Right atrium auricular region (tissue), 2 donors: ENCODE measurements around the gene ULK1. TPM values are rescaled to one million over a fixed set of nuclear protein-coding genes. Genes with fewer than 3 reads are reported as not detected.

Experiments
- DNase-seq: peaks from one replicate; pipeline ENCODE4 v3.0.0-alpha.2; 2019; ENCODE audit warnings: low spot score
- H3K27ac ChIP-seq, 2 donors: fragments of 200-600 bp; sonication (generic); 1 replicate in 1 of 2; 2 replicates in 1 of 2; pipeline ENCODE4 v1.5.1; 2016 to 2019
- H3K27me3 ChIP-seq, 2 donors: fragments of 200-600 bp; sonication (generic); one replicate each; pipeline versions ENCODE4 v1.5.1 to v1.6.0; 2017 to 2019
- H3K36me3 ChIP-seq: fragments of 200-600 bp; sonication (generic); one replicate; pipeline ENCODE4 v1.5.1; 2016
- H3K4me1 ChIP-seq, 2 donors: fragments of 200-600 bp; sonication (generic); one replicate each; pipeline versions ENCODE4 v1.5.1 to v1.6.0; 2017 to 2019
- H3K4me3 ChIP-seq, 2 donors: fragments of 200-600 bp; sonication (generic); 1 replicate in 1 of 2; 2 replicates in 1 of 2; pipeline ENCODE4 v1.5.1; 2017 to 2019; ENCODE audit warnings: mild to moderate bottlenecking in 1 of 2, moderate library complexity in 1 of 2
- H3K9me3 ChIP-seq, 2 donors: fragments of 200-600 bp; sonication (generic); one replicate each; pipeline ENCODE4 v1.5.1; 2019
- total RNA-seq, 2 donors: library from RNA; depleted of rRNA; stranded (reverse); fragments of >200 nt; gene quantifications; one replicate each; pipeline ENCODE4 v1.1.0, GENCODE V29; 2016
- TF ChIP-seq, protein P1 (sequence below), 2 donors: fragments of 200-600 bp; sonication (generic); IDR thresholded peaks; one replicate each; pipeline ENCODE4 v1.5.1; 2019; ENCODE audit warnings: antibody characterized with exemption in 2 of 2

ULK1 gene
- total RNA-seq, 2 donors from 2014 or later: 16.2 to 23.4 TPM

DNA sequence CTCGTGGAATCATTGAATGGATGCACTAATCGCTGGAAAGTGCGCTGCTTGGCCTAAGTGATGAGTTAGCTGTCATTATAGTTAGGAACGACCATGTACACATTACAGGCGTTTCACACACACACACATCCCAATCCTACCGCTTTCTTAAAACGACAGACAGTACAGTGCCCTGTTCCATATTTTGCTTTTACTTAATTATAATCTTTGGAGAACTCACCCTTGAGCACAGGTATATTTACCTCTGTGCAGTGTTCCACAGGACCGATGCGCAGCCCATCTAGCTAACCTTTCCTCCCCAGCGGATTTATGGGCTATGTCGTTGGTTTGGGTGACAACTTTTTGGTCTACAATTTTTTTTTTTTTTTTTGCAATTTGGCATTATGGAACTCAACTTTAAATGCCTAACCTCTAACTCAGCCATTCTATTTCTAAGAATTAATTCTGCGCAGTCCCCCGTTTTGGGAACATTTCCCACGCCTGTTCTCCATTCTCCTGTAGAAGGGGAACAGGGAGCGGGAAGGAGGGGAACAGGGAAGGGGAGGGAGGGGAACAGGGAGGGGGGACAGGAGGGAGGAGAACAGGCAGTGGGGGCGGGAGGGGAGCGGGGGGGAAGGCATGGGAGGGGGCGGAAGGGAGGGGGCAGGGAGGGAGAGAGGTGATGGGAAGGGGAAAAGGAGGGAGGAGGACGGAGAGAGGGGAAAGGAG is 663 bp upstream of the ULK1 start:
- H3K27ac ChIP-seq: peak overlapping the region; percentile 99
- no peaks in the 10 kb centered on the region for H3K9me3 ChIP-seq
- H3K4me1 ChIP-seq: peaks cover 0 to 27% of the 10 kb centered on the region in 2 donors
- peaks cover 3% of the 10 kb centered on the region for H3K36me3 ChIP-seq
- H3K27me3 ChIP-seq: no peaks in the 10 kb centered on the region
- DNase-seq: no peak
- H3K4me3 ChIP-seq: peak overlapping the region; percentile 67 to 82
- TF ChIP-seq, protein P1, sequence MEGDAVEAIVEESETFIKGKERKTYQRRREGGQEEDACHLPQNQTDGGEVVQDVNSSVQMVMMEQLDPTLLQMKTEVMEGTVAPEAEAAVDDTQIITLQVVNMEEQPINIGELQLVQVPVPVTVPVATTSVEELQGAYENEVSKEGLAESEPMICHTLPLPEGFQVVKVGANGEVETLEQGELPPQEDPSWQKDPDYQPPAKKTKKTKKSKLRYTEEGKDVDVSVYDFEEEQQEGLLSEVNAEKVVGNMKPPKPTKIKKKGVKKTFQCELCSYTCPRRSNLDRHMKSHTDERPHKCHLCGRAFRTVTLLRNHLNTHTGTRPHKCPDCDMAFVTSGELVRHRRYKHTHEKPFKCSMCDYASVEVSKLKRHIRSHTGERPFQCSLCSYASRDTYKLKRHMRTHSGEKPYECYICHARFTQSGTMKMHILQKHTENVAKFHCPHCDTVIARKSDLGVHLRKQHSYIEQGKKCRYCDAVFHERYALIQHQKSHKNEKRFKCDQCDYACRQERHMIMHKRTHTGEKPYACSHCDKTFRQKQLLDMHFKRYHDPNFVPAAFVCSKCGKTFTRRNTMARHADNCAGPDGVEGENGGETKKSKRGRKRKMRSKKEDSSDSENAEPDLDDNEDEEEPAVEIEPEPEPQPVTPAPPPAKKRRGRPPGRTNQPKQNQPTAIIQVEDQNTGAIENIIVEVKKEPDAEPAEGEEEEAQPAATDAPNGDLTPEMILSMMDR (IDR thresholded peaks at IDR 0.05): no peak

DNA sequence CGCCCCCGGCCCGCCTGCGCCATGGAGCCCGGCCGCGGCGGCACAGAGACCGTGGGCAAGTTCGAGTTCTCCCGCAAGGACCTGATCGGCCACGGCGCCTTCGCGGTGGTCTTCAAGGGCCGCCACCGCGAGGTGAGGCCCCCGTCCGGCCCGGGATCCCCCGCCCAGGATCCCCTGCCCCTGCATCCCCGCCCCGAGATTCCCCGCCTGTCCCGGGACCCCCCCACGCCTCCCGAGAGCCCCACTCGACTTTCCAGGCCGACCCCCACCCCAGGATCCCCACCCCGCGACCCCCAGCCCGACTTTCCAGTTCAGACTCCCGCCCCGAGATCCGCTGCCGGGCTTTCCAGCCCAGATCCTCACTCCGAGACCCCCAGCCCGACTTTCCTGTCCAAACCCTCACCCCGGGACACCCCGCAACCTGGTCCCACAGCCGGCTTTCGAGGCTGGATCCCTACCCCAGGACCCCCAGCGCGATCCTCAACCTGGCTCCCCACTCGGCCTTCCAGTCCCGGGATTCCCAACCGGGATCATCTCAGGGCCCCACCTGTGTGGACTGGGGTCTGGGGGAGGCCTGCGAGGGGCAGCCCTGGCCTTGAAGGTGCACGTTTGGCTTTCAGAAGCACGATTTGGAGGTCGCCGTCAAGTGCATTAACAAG is 688 bp downstream of the ULK1 start:
- H3K27me3 ChIP-seq: no peaks in the 10 kb centered on the region
- H3K27ac ChIP-seq: peak overlapping the region; percentile 99
- TF ChIP-seq, protein P1 (IDR thresholded peaks at IDR 0.05): no peak
- DNase-seq: no peak
- H3K4me1 ChIP-seq: peaks cover 0 to 27% of the 10 kb centered on the region in 2 donors
- peaks cover 9% of the 10 kb centered on the region for H3K36me3 ChIP-seq
- H3K9me3 ChIP-seq: no peaks in the 10 kb centered on the region
- H3K4me3 ChIP-seq: peak overlapping the region; percentile 67 to 82

DNA sequence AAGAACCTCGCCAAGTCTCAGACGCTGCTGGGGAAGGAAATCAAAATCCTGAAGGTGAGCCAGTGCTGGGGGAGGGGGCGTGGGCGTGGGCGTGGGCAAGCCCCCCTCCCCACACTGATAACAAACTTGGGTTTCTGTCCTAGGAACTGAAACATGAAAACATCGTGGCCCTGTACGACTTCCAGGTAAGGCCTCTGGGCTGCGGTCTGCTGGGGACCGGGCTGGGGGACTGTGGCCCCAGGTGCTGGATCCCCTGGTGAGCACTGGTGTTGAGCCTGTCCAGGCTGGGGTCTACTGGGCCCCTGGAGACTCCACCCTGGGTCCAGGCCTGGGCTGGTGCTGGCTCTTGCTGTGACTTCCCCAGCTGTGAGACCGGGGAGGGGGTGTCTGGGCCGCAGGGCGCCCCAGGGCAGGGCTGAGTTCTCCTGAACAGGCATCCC is 1.2 kb downstream of the ULK1 start:
- Histone ChIP-seq H3K27ac (peak overlapping the region; percentile 99), H3K36me3 (peaks cover 9% of the 10 kb centered on the region), H3K4me1 (peaks cover 0 to 32% of the 10 kb centered on the region in 2 donors), H3K4me3 (peak overlapping the region; percentile 67 to 82), H3K9me3 (no peaks in the 10 kb centered on the region), H3K27me3 (no peaks in the 10 kb centered on the region)
- no peak for DNase-seq
- TF ChIP-seq, protein P1 (IDR thresholded peaks at IDR 0.05): no peak

DNA sequence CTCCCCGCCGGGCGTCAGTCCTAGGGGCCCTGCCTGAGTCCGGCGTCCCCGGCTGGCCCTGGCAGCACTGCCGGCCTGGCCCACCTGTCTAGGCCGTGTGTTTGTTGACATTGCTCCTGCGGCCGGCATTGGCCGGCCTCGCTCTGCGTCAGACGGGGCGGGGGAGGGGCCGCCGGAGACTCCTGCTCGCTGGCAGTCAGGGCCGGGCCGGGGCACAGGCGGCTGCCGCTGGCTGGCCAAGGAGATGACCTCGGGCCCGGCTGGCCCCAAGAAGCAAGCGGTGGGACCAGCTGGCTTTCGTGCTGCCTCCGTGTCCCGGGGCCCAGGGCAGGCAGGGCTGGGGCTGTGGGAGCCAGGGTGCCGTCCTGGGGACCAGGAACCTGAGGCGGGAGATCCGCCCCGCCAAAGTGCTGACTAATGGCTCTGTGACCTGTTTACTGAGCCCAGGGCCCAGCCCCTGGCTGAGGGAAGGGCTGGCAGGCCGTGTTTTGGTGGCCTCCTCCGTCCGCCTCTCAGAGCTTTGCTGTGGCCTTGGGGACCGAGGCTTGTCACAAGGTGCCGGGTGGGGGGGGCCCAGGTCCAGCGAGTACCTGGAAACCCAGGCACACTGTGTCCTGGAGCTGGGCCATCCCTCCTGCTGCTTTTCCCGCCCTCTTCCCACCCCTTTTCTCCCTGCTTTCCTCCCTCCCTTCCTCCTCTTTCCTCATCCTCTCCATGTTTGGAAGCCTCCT is 1.8 kb downstream of the ULK1 start:
- Histone ChIP-seq H3K27me3 (no peaks in the 10 kb centered on the region), H3K4me1 (peaks cover 0 to 36% of the 10 kb centered on the region in 2 donors), H3K36me3 (peaks cover 9% of the 10 kb centered on the region), H3K4me3 (peak overlapping the region; percentile 67 to 82), H3K27ac (peak overlapping the region; percentile 99), H3K9me3 (no peaks in the 10 kb centered on the region)
- TF ChIP-seq, protein P1 (IDR thresholded peaks at IDR 0.05): no peak
- DNase-seq: peak; percentile 93

DNA sequence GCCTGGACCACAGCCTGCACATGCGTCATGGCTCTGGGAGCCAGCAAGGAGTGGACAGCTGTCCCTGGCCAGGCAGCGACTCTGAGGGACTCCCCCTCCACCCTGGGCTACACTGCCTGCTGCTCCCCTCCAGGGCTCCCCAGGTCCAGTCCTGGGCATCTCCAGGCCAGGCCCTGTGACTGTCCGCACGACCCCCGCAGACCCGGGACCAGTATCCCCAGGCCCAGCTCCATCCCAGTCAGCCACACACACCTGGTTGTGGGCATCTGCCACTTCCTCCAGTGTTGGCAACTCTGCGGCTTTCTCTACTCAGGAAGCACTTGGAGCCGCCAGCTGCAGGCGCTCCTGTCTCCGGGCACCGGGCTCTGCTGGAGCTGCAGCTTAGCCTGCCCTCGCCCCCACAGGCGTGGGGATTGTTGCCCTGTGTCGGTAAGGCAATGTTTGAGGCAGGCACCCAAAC is 2.4 kb downstream of the ULK1 start:
- Histone ChIP-seq H3K27me3 (no peaks in the 10 kb centered on the region), H3K4me3 (peak overlapping the region in 1 of 2 donors; percentile 82), H3K4me1 (peaks cover 0 to 42% of the 10 kb centered on the region in 2 donors), H3K27ac (peak overlapping the region; percentile 99), H3K36me3 (peaks cover 9% of the 10 kb centered on the region), H3K9me3 (no peaks in the 10 kb centered on the region)
- peak; percentile 93 for DNase-seq
- TF ChIP-seq, protein P1 (IDR thresholded peaks at IDR 0.05): no peak
